HEK293 (cell line): ENCODE results near the gene CPXM1.
A peak's percentile ranks its signal among the peaks of the same experiment; 100 is the strongest.

Experiments used
- CTCF ChIA-PET: fragments of 350-600 bp; formaldehyde crosslinking; extraction: SDS; loops from one replicate; lab custom pipeline; 2021; ENCODE audit warnings: antibody characterized with exemption; lab: Yijun Ruan, JAX
- POLR2A ChIA-PET: fragments of 300-600 bp; formaldehyde crosslinking; extraction: SDS; loops from one replicate; lab custom pipeline; 2020; ENCODE audit warnings: antibody characterized with exemption, inconsistent platforms; lab: Yijun Ruan, JAX
- H3K27ac ChIP-seq: fragments of 200-500 bp; sonication (Bioruptor generic); 2 replicates; pipeline ENCODE4 v1.5.1; 2014; ENCODE audit warnings: low read depth, low read length, control low read depth, inconsistent platforms; ENCODE audit errors: extremely low read depth
- H3K36me3 ChIP-seq, 2 experiments: fragments of 200-500 bp in 1 of 2; sonication (Bioruptor generic) in 1 of 2; 1 replicate in 1 of 2; 2 replicates in 1 of 2; pipeline ENCODE4 v1.5.1; 2014 to 2017; ENCODE audit warnings: inconsistent platforms in 2 of 2, low read length in 2 of 2; ENCODE audit not compliant: control insufficient read depth in 2 of 2, insufficient read depth in 1 of 2
- H3K4me1 ChIP-seq: fragments of 200-500 bp; sonication (Bioruptor generic); 2 replicates; pipeline ENCODE4 v1.5.1; 2014; ENCODE audit warnings: mild to moderate bottlenecking, low read length, inconsistent platforms; ENCODE audit not compliant: control insufficient read depth, insufficient read depth
- H3K4me3 ChIP-seq: 2 replicates; pipeline ENCODE4 v1.5.1; 2011; ENCODE audit warnings: low read depth, mild to moderate bottlenecking, control low read depth, low read length, moderate library complexity
- H3K9me3 ChIP-seq: fragments of 200-500 bp; sonication (Bioruptor generic); 2 replicates; pipeline ENCODE4 v1.5.1; 2014; ENCODE audit warnings: low read depth, low read length, inconsistent platforms; ENCODE audit not compliant: control insufficient read depth, insufficient read depth
- GLIS2 ChIP-seq: fragments of 450-650 bp; formaldehyde crosslinking; IDR thresholded peaks from 2 replicates; pipeline ENCODE4 v1.5.1; 2016; ENCODE audit warnings: missing biosample characterization, missing genetic modification characterization
- KLF1 ChIP-seq: fragments of 450-650 bp; formaldehyde crosslinking; IDR thresholded peaks from 2 replicates; pipeline ENCODE4 v1.5.1; 2016; ENCODE audit warnings: missing biosample characterization, missing genetic modification characterization
- MYNN ChIP-seq: fragments of 450-650 bp; formaldehyde crosslinking; IDR thresholded peaks from 2 replicates; pipeline ENCODE4 v1.5.1; 2016; ENCODE audit warnings: missing biosample characterization, missing genetic modification characterization, borderline replicate concordance
- MZF1 ChIP-seq: fragments of 450-650 bp; formaldehyde crosslinking; IDR thresholded peaks from 2 replicates; pipeline ENCODE4 v1.5.1; 2017; ENCODE audit warnings: missing biosample characterization, missing genetic modification characterization, borderline replicate concordance
- OSR2 ChIP-seq: fragments of 450-650 bp; formaldehyde crosslinking; IDR thresholded peaks from 2 replicates; pipeline ENCODE4 v1.5.1; 2016; ENCODE audit warnings: missing biosample characterization, missing genetic modification characterization
- SALL2 ChIP-seq: fragments of 450-650 bp; formaldehyde crosslinking; IDR thresholded peaks from 2 replicates; pipeline ENCODE4 v1.5.0; 2017; ENCODE audit warnings: missing biosample characterization, mild to moderate bottlenecking, missing genetic modification characterization, borderline replicate concordance
- WT1 ChIP-seq: fragments of 450-650 bp; formaldehyde crosslinking; IDR thresholded peaks from 2 replicates; pipeline ENCODE4 v1.5.1; 2016; ENCODE audit warnings: missing biosample characterization, missing genetic modification characterization
- ZBTB20 ChIP-seq: fragments of 450-650 bp; formaldehyde crosslinking; IDR thresholded peaks from 2 replicates; pipeline ENCODE4 v1.5.1; 2016; ENCODE audit warnings: missing biosample characterization, missing genetic modification characterization
- ZNF112 ChIP-seq: fragments of 450-650 bp; formaldehyde crosslinking; IDR thresholded peaks from 2 replicates; pipeline ENCODE4 v1.5.0; 2017; ENCODE audit warnings: missing biosample characterization, missing genetic modification characterization
- ZNF214 ChIP-seq: fragments of 450-650 bp; formaldehyde crosslinking; IDR thresholded peaks from 2 replicates; pipeline ENCODE4 v1.5.1; 2017; ENCODE audit warnings: missing biosample characterization, mild to moderate bottlenecking, missing genetic modification characterization, borderline replicate concordance
- ZNF223 ChIP-seq: fragments of 450-650 bp; formaldehyde crosslinking; IDR thresholded peaks from 2 replicates; pipeline ENCODE4 v1.5.1; 2016; ENCODE audit warnings: missing biosample characterization, missing genetic modification characterization
- ZNF350 ChIP-seq: fragments of 450-650 bp; formaldehyde crosslinking; IDR thresholded peaks from 2 replicates; pipeline ENCODE4 v1.5.0; 2017; ENCODE audit warnings: missing biosample characterization, mild to moderate bottlenecking, missing genetic modification characterization
- ZNF391 ChIP-seq: fragments of 450-650 bp; formaldehyde crosslinking; IDR thresholded peaks from 2 replicates; pipeline ENCODE4 v1.5.1; 2016; ENCODE audit warnings: low read depth, missing biosample characterization, missing genetic modification characterization, borderline replicate concordance
- ZNF621 ChIP-seq: fragments of 450-650 bp; formaldehyde crosslinking; IDR thresholded peaks from 2 replicates; pipeline ENCODE4 v1.5.1; 2017; ENCODE audit warnings: missing biosample characterization, missing genetic modification characterization
- ZNF707 ChIP-seq: fragments of 450-650 bp; formaldehyde crosslinking; IDR thresholded peaks from 2 replicates; pipeline ENCODE4 v1.5.1; 2016; ENCODE audit warnings: missing biosample characterization, missing genetic modification characterization
- ZNF791 ChIP-seq: fragments of 450-650 bp; formaldehyde crosslinking; IDR thresholded peaks from 2 replicates; pipeline ENCODE4 v1.5.1; 2016; ENCODE audit warnings: missing biosample characterization, missing genetic modification characterization
- ZNF830 ChIP-seq: fragments of 450-650 bp; IDR thresholded peaks from 2 replicates; pipeline ENCODE4 v1.5.0; 2018; ENCODE audit warnings: missing biosample characterization, missing genetic modification characterization, low read depth, mild to moderate bottlenecking, moderate library complexity
- ZSCAN23 ChIP-seq: fragments of 450-650 bp; formaldehyde crosslinking; IDR thresholded peaks from 2 replicates; pipeline ENCODE4 v1.5.1; 2016; ENCODE audit warnings: missing biosample characterization, missing genetic modification characterization
- TF ChIP-seq, protein P1 (sequence below): fragments of 450-650 bp; formaldehyde crosslinking; IDR thresholded peaks from 2 replicates; pipeline ENCODE4 v1.5.1; 2017; ENCODE audit warnings: missing biosample characterization, missing genetic modification characterization
- TF ChIP-seq, protein P2 (sequence below): fragments of 450-650 bp; IDR thresholded peaks from 2 replicates; pipeline ENCODE4 v1.5.1; 2018; ENCODE audit warnings: missing biosample characterization, mild to moderate bottlenecking, missing genetic modification characterization
- TF ChIP-seq, protein P3 (sequence below): fragments of 450-650 bp; formaldehyde crosslinking; optimal IDR thresholded peaks from 2 replicates; pipeline ENCODE3; 2016; ENCODE audit warnings: missing biosample characterization, mild to moderate bottlenecking, missing genetic modification characterization
- TF ChIP-seq, protein P4 (sequence below): fragments of 450-650 bp; formaldehyde crosslinking; IDR thresholded peaks from 2 replicates; pipeline ENCODE4 v1.5.1; 2016; ENCODE audit warnings: missing biosample characterization, missing genetic modification characterization
- TF ChIP-seq, protein P5 (sequence below): fragments of 450-650 bp; formaldehyde crosslinking; IDR thresholded peaks from 2 replicates; pipeline ENCODE4 v1.5.1; 2016; ENCODE audit warnings: missing biosample characterization, missing genetic modification characterization

Gene CPXM1

DNA sequence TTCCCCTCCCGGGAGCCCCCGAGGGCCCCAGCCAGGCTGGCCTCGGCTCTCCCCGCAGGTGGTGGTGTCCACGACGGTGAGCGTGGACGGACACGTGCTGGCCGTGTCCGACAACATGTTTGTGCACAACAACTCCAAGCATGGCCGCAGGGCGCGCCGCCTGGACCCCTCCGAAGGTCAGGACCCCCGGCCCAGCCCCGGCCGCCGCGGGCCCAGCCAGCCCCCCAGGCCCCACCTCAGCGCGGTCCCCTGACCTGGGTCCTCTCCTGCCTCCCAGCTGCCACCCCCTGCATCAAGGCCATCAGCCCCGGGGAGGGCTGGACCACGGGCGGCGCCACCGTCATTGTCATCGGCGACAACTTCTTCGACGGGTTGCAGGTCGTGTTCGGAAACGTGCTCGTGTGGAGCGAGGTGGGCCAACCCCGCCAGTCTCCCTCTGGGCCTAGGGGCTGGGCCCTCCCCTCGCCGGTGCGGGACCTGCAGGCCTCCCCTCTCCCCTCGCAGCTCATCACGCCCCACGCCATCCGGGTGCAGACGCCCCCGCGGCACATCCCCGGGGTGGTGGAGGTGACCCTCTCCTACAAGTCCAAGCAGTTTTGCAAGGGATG lies 51.0 kb downstream of the CPXM1 start:
- H3K4me3 ChIP-seq: no peak overlapping the region
- H3K9me3 ChIP-seq: no peaks in the 10 kb centered on the region
- peaks cover 3% of the 10 kb centered on the region for H3K4me1 ChIP-seq
- POLR2A ChIA-PET: no interaction called here
- CTCF ChIA-PET: interaction anchor here (0.9 to 1.1 kb wide), 2 partner anchors 14 to 103 kb away, joined by 3 read pairs; no protein-coding TSS in a partner anchor
- no peak for TF ChIP-seq ZNF350 (tag by site-specific recombination)
- TF ChIP-seq, protein P1, sequence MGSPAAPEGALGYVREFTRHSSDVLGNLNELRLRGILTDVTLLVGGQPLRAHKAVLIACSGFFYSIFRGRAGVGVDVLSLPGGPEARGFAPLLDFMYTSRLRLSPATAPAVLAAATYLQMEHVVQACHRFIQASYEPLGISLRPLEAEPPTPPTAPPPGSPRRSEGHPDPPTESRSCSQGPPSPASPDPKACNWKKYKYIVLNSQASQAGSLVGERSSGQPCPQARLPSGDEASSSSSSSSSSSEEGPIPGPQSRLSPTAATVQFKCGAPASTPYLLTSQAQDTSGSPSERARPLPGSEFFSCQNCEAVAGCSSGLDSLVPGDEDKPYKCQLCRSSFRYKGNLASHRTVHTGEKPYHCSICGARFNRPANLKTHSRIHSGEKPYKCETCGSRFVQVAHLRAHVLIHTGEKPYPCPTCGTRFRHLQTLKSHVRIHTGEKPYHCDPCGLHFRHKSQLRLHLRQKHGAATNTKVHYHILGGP (tag by site-specific recombination): no peak
- TF ChIP-seq KLF1: no peak
- no peak for TF ChIP-seq ZSCAN23 (tag by site-specific recombination)
- TF ChIP-seq ZNF707 (tag by site-specific recombination): no peak
- no peak for TF ChIP-seq ZBTB20 (tag by site-specific recombination)
- no peak for TF ChIP-seq ZNF830 (tag by site-specific recombination)
- no peak for TF ChIP-seq MYNN (tag by site-specific recombination)
- TF ChIP-seq, all 188 proteins: peak for 0
- Histone ChIP-seq H3K36me3 (no peaks in the 10 kb centered on the region; a peak in 1 of 3 replicates), H3K27ac (no peak overlapping the region)

DNA sequence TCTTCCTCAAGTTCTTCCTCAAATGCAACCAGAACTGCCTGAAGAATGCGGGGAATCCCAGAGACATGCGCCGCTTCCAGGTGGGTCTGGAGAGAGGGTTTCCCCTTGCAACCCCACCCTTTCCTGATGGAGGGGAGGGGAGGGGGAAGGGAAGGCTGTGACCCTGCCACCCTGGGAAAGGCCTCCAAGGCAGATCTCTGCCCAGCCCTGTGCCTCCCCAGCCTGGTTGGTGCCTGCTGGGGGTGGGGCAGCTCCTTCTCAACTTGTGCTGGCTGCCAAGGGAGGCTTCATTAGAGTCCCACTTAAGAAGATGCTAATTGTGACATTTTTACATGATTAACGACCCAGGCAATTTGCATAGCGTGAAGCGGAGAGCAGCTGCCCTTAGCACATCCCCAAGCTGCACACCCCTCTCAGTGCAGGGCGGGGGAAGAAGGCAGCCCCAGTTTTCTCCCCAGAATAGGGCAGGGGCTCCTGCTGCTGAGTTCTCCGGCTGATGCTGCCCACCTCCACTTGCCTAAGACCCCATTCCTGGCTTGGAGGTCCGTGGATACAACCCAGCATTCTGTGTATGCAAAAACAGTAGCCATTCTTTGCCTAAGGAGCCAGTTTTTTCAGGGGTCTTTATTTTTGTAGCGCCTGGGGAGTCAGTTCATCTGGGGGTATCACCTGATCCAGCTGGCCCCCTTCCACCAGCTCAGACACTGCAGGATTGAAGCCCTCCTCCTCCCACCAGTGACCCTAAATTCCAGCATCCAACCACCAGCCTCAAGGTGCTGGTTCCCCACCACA lies 51.7 kb downstream of the CPXM1 start:
- peaks cover 3% of the 10 kb centered on the region for H3K4me1 ChIP-seq
- no peak overlapping the region for H3K27ac ChIP-seq
- TF ChIP-seq, protein P2, sequence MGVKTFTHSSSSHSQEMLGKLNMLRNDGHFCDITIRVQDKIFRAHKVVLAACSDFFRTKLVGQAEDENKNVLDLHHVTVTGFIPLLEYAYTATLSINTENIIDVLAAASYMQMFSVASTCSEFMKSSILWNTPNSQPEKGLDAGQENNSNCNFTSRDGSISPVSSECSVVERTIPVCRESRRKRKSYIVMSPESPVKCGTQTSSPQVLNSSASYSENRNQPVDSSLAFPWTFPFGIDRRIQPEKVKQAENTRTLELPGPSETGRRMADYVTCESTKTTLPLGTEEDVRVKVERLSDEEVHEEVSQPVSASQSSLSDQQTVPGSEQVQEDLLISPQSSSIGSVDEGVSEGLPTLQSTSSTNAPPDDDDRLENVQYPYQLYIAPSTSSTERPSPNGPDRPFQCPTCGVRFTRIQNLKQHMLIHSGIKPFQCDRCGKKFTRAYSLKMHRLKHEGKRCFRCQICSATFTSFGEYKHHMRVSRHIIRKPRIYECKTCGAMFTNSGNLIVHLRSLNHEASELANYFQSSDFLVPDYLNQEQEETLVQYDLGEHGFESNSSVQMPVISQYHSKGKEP (tag by site-specific recombination): no peak
- TF ChIP-seq GLIS2 (tag by site-specific recombination) (0 out of 2 replicates have a peak, but pooled peaks have one; percentile 18), ZNF391 (tag by site-specific recombination) (no peak)
- CTCF ChIA-PET: interaction anchor here (0.9 to 1.1 kb wide), 3 partner anchors 13 to 104 kb away, joined by 3 to 4 read pairs (median 3); no protein-coding TSS in a partner anchor
- H3K9me3 ChIP-seq: no peaks in the 10 kb centered on the region
- no peak overlapping the region for H3K4me3 ChIP-seq
- no peaks in the 10 kb centered on the region; a peak in 1 of 3 replicates for H3K36me3 ChIP-seq
- POLR2A ChIA-PET: no interaction called here

DNA sequence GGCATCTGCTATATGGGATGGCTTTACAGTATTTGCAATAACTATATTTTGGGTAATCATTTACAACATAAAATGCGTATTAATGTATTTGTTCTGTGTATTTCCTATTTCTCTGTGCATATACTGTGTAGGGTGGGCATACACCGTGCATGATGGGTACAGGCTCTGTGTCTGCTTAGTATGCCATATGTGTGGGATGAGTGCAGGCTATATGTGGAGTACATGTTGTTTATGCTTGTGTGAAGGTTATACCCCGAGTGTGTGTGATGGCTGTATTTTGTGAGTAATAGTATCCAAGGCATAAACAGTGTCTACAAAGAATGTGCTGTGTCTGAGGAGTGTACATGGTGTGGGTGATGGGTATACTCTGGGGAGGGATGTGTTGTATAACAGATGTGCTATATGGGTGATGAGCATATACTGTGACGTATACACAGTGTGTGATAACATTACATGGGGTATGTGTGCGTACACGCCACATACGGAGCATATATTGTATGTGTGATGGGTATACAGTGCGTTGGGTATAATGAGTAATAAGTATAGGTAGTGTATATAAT lies 52.7 kb downstream of the CPXM1 start:
- Histone ChIP-seq H3K36me3 (no peaks in the 10 kb centered on the region; a peak in 1 of 3 replicates), H3K9me3 (no peaks in the 10 kb centered on the region), H3K4me3 (no peak overlapping the region), H3K4me1 (peaks cover 3% of the 10 kb centered on the region), H3K27ac (no peak overlapping the region)
- ChIA-PET CTCF (no interaction called here), POLR2A (no interaction called here)
- TF ChIP-seq ZNF214 (tag by site-specific recombination) (no peak), ZNF223 (tag by site-specific recombination) (no peak), SALL2 (tag by site-specific recombination) (no peak), MZF1 (tag by site-specific recombination) (no peak), WT1 (tag by site-specific recombination) (no peak), ZNF791 (tag by site-specific recombination) (no peak), OSR2 (tag by site-specific recombination) (no peak), ZNF621 (tag by site-specific recombination) (no peak), ZNF112 (no peak)
- TF ChIP-seq, protein P3, sequence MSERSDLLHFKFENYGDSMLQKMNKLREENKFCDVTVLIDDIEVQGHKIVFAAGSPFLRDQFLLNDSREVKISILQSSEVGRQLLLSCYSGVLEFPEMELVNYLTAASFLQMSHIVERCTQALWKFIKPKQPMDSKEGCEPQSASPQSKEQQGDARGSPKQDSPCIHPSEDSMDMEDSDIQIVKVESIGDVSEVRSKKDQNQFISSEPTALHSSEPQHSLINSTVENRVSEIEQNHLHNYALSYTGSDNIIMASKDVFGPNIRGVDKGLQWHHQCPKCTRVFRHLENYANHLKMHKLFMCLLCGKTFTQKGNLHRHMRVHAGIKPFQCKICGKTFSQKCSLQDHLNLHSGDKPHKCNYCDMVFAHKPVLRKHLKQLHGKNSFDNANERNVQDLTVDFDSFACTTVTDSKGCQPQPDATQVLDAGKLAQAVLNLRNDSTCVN (tag by site-specific recombination): no peak
- TF ChIP-seq, protein P4, sequence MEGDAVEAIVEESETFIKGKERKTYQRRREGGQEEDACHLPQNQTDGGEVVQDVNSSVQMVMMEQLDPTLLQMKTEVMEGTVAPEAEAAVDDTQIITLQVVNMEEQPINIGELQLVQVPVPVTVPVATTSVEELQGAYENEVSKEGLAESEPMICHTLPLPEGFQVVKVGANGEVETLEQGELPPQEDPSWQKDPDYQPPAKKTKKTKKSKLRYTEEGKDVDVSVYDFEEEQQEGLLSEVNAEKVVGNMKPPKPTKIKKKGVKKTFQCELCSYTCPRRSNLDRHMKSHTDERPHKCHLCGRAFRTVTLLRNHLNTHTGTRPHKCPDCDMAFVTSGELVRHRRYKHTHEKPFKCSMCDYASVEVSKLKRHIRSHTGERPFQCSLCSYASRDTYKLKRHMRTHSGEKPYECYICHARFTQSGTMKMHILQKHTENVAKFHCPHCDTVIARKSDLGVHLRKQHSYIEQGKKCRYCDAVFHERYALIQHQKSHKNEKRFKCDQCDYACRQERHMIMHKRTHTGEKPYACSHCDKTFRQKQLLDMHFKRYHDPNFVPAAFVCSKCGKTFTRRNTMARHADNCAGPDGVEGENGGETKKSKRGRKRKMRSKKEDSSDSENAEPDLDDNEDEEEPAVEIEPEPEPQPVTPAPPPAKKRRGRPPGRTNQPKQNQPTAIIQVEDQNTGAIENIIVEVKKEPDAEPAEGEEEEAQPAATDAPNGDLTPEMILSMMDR: no peak
- TF ChIP-seq, protein P5, sequence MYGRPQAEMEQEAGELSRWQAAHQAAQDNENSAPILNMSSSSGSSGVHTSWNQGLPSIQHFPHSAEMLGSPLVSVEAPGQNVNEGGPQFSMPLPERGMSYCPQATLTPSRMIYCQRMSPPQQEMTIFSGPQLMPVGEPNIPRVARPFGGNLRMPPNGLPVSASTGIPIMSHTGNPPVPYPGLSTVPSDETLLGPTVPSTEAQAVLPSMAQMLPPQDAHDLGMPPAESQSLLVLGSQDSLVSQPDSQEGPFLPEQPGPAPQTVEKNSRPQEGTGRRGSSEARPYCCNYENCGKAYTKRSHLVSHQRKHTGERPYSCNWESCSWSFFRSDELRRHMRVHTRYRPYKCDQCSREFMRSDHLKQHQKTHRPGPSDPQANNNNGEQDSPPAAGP (tag by site-specific recombination): no peak
